HG02763 (cell line): ENCODE data around the gene ANKAR.
"Not testable (repeated sequence)": the region's sequence is repeated elsewhere in the genome, so short reads cannot be mapped to it uniquely, and the experiment has no call there.

Source experiments
- ATAC-seq: cut with Tn5 transposase; IDR thresholded peaks from one replicate; pipeline ENCODE4 v1.9.1; 2021; ENCODE audit warnings: mild to moderate bottlenecking, moderate library complexity; ENCODE audit not compliant: unreplicated experiment

Gene ANKAR

GRCh38 chr2:189657867-189658266 is 16.6 kb upstream of the ANKAR start:
- no peak for ATAC-seq

DNA sequence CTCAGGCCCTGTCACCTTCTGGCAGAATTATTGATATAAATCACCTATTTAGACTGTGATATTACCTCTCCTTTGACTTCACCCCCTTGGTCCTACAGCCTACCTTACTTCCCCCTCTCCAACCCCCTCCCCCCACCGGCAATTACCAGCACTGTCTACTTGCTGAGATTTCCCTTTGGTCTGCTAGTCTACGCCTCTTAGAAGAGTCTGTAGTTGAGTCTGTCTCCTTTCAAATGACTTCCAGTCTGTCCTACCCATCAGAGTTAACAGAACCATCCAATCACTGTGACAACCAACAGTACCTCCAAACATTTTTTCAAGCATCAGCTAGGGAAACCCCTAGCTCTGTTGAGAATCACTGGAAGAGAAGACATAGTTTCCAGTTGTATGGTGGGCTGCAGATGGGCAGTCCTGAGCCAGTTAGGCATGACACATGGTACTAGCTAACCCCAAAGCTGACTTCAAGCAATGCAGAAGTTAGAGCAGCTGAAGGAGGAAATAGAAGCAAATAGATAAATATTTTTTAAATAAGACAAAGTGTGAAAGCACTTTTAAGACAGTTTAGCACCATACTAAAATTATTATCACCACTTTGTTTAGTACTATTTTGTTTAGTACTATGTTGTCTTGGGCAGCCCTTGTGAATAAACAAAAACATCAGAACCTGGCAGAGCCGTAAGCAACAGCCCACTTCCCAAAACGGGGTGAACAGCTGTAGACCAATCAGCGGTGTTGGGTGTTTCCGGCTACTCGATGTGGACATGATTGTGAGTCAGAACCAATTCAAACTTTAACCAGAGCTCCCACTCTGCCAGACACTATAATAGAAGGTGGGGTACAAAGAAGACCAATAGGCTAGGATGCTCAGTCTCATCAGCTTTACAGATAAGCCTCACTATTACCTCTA is 15.9 kb upstream of the ANKAR start:
- ATAC-seq, result no peak

- no peak for ATAC-seq
Measured at GRCh38 chr2:189659734-189660133, 14.7 kb upstream of the ANKAR start.

- no peak for ATAC-seq
Measured at GRCh38 chr2:189660803-189661147, 13.7 kb upstream of the ANKAR start.

GRCh38 chr2:189661148-189661956 is 13.1 kb upstream of the ANKAR start, which contains the start of gene ASNSD1:
Gene ASNSD1 (plus strand): TSS chr2:189661459. CDS start chr2:189666133, 4,674 bp downstream.
- ATAC-seq, result peak; percentile 97

GRCh38 chr2:189661957-189662321 is 12.5 kb upstream of the ANKAR start:
- no peak for ATAC-seq

GRCh38 chr2:189662669-189663226 is 11.7 kb upstream of the ANKAR start:
- ATAC-seq, result no peak

- ATAC-seq, result not testable (repeated sequence)
Measured at GRCh38 chr2:189663319-189663718, 11.2 kb upstream of the ANKAR start.

GRCh38 chr2:189669913-189670312 is 4.6 kb upstream of the ANKAR start:
- ATAC-seq, result no peak

- no peak for ATAC-seq
Measured at GRCh38 chr2:189673661-189674373, 653 bp upstream of the ANKAR start.

DNA sequence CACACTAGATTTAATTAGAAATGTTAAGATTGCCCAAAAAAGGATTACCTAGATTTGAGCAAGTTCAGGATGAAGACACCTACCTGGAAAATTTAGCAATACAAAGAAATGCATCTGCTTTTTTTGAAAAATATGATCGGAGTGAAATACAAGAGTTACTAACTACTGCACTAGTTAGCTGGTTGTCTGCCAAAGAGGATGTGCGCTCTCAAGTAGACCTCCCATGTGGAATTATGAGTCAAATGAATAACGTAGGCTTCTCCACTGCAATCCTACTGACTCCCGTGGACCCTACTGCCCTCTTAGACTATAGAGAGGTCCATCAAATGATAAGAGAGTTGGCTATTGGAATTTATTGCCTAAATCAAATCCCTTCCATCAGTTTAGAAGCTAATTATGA is 2.0 kb downstream of the ANKAR start:
- ATAC-seq, result no peak

DNA sequence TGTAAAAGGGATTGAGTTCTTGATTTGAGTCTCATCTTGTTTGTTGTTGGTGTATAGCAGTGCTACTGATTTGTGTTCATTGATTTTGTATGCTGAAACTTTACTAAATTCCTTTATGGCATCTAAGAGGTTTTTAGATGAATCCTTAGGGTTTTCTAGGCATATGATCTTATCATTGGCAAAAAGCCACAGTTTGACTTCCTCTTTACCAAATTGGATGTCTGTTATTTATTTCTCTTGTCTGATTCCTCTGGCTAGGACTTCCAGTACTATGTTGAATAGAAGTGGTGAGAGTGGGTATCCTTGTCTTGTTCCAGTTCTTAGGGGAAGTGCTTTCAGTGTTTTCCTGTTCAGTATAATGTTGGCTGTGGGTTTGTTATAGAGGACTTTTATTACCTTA is 4.8 kb downstream of the ANKAR start:
- ATAC-seq, result no peak

DNA sequence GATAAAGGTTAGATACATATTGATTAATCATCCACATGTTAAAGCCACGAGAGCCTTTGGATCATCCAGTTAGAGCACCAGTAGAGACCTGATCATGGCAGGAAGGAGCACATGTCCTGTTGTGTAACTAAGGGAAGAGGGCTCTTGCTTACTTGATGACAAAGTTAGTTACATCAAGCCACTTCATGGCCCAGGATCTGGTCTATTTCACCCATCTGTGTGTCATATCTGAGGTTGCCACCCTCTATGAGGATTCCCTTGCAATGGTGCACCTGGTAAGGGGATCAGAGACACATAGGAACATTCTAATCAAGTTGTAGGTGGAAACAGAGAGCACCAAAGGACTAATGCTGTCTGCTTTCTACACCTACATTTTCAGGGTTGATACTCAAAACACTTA is 6.7 kb downstream of the ANKAR start:
- ATAC-seq, result no peak

- ATAC-seq, result no peak
Measured at GRCh38 chr2:189681903-189682302, 7.4 kb downstream of the ANKAR start.

DNA sequence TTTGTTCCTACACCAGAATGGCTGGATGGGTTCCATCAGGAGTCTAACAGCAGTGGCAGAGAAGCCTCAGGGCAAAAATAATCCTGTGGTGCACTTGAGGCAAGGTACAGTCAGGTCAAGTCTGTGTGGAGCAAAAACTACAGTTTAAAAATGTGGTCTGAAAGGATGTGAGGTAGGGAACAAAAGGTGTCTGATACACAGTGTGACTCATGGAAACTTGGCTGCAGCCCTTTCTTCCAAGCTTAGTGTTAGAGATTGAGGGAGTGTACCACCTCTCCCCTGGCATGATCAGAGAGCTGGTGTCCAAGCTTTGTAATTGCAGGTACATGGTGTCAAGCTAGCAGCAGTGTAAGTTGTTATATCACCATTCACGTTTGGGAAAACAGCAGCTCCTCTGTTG is 8.9 kb downstream of the ANKAR start:
- no peak for ATAC-seq

DNA sequence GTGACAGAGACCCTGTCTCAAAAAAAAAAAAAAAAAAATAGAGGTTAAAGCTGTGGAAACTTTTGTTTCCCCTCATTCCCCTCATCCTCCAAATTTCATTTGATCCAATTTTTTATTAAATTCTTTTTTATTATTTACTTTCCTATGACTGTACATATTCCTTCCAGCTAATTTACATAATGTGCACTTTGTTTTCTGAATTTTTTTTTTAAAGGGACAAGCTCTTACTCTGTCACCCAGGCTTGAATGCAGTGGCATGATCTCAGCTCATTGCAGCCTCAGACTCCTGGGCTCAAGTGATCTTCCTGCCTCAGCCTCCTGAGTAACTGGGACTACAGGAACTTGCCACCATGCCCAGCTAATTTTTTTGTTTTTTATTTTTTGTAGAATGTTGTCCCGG is 10.3 kb downstream of the ANKAR start:
- ATAC-seq, result no peak

GRCh38 chr2:189685540-189686229 is 11.2 kb downstream of the ANKAR start:
- ATAC-seq, result peak; percentile 65

- not testable (repeated sequence) for ATAC-seq
Measured at GRCh38 chr2:189687796-189688195, 13.3 kb downstream of the ANKAR start.

DNA sequence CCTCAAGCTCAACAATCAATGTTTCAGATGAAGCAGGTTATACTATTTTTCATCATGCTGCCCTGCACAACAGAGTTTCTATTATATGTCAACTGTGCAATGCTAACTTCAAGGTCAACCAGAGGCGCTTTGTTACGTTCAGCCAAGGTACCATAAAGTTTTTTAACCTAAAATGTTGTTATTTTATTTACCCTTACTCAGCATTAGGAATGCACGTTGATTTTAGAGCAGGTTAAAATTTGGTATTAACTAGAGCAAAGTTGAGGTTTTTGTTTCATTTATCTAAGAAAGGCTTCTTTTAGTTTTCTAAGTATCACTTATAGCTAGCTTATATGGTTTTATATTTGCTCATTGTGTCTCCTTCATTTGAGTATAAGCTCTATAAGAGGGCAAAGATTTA is 21.8 kb downstream of the ANKAR start:
- ATAC-seq, result no peak
